ENCODE results near the gene FRK. TPM values are rescaled to one million over a fixed set of nuclear protein-coding genes. Genes with fewer than 3 reads are reported as not detected.
"Not testable (repeated sequence)": the region's sequence is repeated elsewhere in the genome, so short reads cannot be mapped to it uniquely, and the experiment has no call there.

Gene FRK
- total and polyA plus RNA-seq, 2 donors from 2014 or later, result 5.9 to 25.0 TPM

GRCh38 chr6:115894426-115894992 is 166.2 kb downstream of the FRK start:
- Histone ChIP-seq H3K4me3 (ENCODE audit: low read length in 3 of 3) (no peak overlapping the region), H3K4me1 (ENCODE audit: control insufficient read depth in 2 of 3, insufficient read depth in 2 of 3, low read depth in 1 of 3, low read length in 3 of 3) (no peaks in the 10 kb centered on the region), H3K9me3 (ENCODE audit: control insufficient read depth in 2 of 3, insufficient read depth in 1 of 3, low read length in 3 of 3) (no peaks in the 10 kb centered on the region), H3K27ac (ENCODE audit: low read depth in 2 of 2, low read length in 2 of 2) (no peak overlapping the region), H3K36me3 (ENCODE audit: control insufficient read depth in 2 of 3, insufficient read depth in 3 of 3, low read length in 3 of 3) (no peaks in the 10 kb centered on the region), H3K9ac (ENCODE audit: low read length in 3 of 3) (no peak overlapping the region), H3K27me3 (ENCODE audit: control insufficient read depth, insufficient read depth, low read length) (no peaks in the 10 kb centered on the region)
- FAIRE-seq, result no peak
- TF ChIP-seq CTCF (IDR thresholded peaks at IDR 0.05; ENCODE audit: borderline replicate concordance, extremely low read depth, insufficient read depth), result no peak
- intact Hi-C loops (cut with DNase I), result no loop called here
- DNase-seq, result no peak

GRCh38 chr6:115891750-115892149 is 168.9 kb downstream of the FRK start:
- TF ChIP-seq CTCF (IDR thresholded peaks at IDR 0.05; ENCODE audit: borderline replicate concordance, extremely low read depth, insufficient read depth), result no peak
- FAIRE-seq (no peak), DNase-seq (no peak)
- no peaks in the 10 kb centered on the region for H3K9me3 ChIP-seq (ENCODE audit: control insufficient read depth in 2 of 3, insufficient read depth in 1 of 3, low read length in 3 of 3)
- intact Hi-C loops (cut with DNase I), result no loop called here
- H3K27ac ChIP-seq (ENCODE audit: low read depth in 2 of 2, low read length in 2 of 2), result no peak overlapping the region
- H3K27me3 ChIP-seq (ENCODE audit: control insufficient read depth, insufficient read depth, low read length), result no peaks in the 10 kb centered on the region
- no peaks in the 10 kb centered on the region for H3K36me3 ChIP-seq (ENCODE audit: control insufficient read depth in 2 of 3, insufficient read depth in 3 of 3, low read length in 3 of 3)
- H3K4me1 ChIP-seq (ENCODE audit: control insufficient read depth in 2 of 3, insufficient read depth in 2 of 3, low read depth in 1 of 3, low read length in 3 of 3), result no peaks in the 10 kb centered on the region
- H3K4me3 ChIP-seq (ENCODE audit: low read length in 3 of 3), result no peak overlapping the region
- no peak overlapping the region for H3K9ac ChIP-seq (ENCODE audit: low read length in 3 of 3)

- DNase-seq, result no peak
- no peak for TF ChIP-seq CTCF (IDR thresholded peaks at IDR 0.05; ENCODE audit: borderline replicate concordance, extremely low read depth, insufficient read depth)
- H3K4me3 ChIP-seq (ENCODE audit: low read length in 3 of 3), result no peak overlapping the region
- H3K4me1 ChIP-seq (ENCODE audit: control insufficient read depth in 2 of 3, insufficient read depth in 2 of 3, low read depth in 1 of 3, low read length in 3 of 3), result no peaks in the 10 kb centered on the region
- no peak overlapping the region for H3K27ac ChIP-seq (ENCODE audit: low read depth in 2 of 2, low read length in 2 of 2)
- no peaks in the 10 kb centered on the region for H3K9me3 ChIP-seq (ENCODE audit: control insufficient read depth in 2 of 3, insufficient read depth in 1 of 3, low read length in 3 of 3)
- intact Hi-C loops (cut with DNase I), result no loop called here
- no peaks in the 10 kb centered on the region for H3K36me3 ChIP-seq (ENCODE audit: control insufficient read depth in 2 of 3, insufficient read depth in 3 of 3, low read length in 3 of 3)
- no peaks in the 10 kb centered on the region for H3K27me3 ChIP-seq (ENCODE audit: control insufficient read depth, insufficient read depth, low read length)
- no peak overlapping the region for H3K9ac ChIP-seq (ENCODE audit: low read length in 3 of 3)
- no peak for FAIRE-seq
Measured at GRCh38 chr6:115891111-115891669, 169.5 kb downstream of the FRK start.

GRCh38 chr6:115890238-115890637 is 170.5 kb downstream of the FRK start:
- TF ChIP-seq CTCF (IDR thresholded peaks at IDR 0.05; ENCODE audit: borderline replicate concordance, extremely low read depth, insufficient read depth), result no peak
- FAIRE-seq (no peak), DNase-seq (no peak)
- Histone ChIP-seq H3K36me3 (ENCODE audit: control insufficient read depth in 2 of 3, insufficient read depth in 3 of 3, low read length in 3 of 3) (no peaks in the 10 kb centered on the region), H3K9me3 (ENCODE audit: control insufficient read depth in 2 of 3, insufficient read depth in 1 of 3, low read length in 3 of 3) (no peaks in the 10 kb centered on the region), H3K4me1 (ENCODE audit: control insufficient read depth in 2 of 3, insufficient read depth in 2 of 3, low read depth in 1 of 3, low read length in 3 of 3) (no peaks in the 10 kb centered on the region), H3K27ac (ENCODE audit: low read depth in 2 of 2, low read length in 2 of 2) (no peak overlapping the region), H3K9ac (ENCODE audit: low read length in 3 of 3) (no peak overlapping the region), H3K27me3 (ENCODE audit: control insufficient read depth, insufficient read depth, low read length) (no peaks in the 10 kb centered on the region), H3K4me3 (ENCODE audit: low read length in 3 of 3) (no peak overlapping the region)
- intact Hi-C loops (cut with DNase I), result no loop called here

GRCh38 chr6:115888687-115889470 is 171.8 kb downstream of the FRK start:
- H3K27me3 ChIP-seq (ENCODE audit: control insufficient read depth, insufficient read depth, low read length); H3K4me1 ChIP-seq (ENCODE audit: control insufficient read depth in 2 of 3, insufficient read depth in 2 of 3, low read depth in 1 of 3, low read length in 3 of 3); FAIRE-seq; intact Hi-C loops (cut with DNase I); H3K4me3 ChIP-seq (ENCODE audit: low read length in 3 of 3); H3K9ac ChIP-seq (ENCODE audit: low read length in 3 of 3); H3K27ac ChIP-seq (ENCODE audit: low read depth in 2 of 2, low read length in 2 of 2); H3K9me3 ChIP-seq (ENCODE audit: control insufficient read depth in 2 of 3, insufficient read depth in 1 of 3, low read length in 3 of 3); H3K36me3 ChIP-seq (ENCODE audit: control insufficient read depth in 2 of 3, insufficient read depth in 3 of 3, low read length in 3 of 3): not testable (repeated sequence)
- DNase-seq, result peak in 1 of 5 donors; percentile 67

Measured in kidney (tissue), 14 donors.